GM21528 (cell line): ENCODE data around the gene CCDC85C.

ENCODE experiments used
- ATAC-seq: cut with Tn5 transposase; IDR thresholded peaks from one replicate; pipeline ENCODE4 v1.9.1; 2021; ENCODE audit warnings: mild to moderate bottlenecking, moderate library complexity; ENCODE audit not compliant: unreplicated experiment, low FRiP score

Gene CCDC85C

GRCh38 chr14:99544991-99545390 lies 59.0 kb downstream of the CCDC85C start:
- ATAC-seq, result no peak

GRCh38 chr14:99543985-99544384 lies 60.0 kb downstream of the CCDC85C start:
- no peak for ATAC-seq

DNA sequence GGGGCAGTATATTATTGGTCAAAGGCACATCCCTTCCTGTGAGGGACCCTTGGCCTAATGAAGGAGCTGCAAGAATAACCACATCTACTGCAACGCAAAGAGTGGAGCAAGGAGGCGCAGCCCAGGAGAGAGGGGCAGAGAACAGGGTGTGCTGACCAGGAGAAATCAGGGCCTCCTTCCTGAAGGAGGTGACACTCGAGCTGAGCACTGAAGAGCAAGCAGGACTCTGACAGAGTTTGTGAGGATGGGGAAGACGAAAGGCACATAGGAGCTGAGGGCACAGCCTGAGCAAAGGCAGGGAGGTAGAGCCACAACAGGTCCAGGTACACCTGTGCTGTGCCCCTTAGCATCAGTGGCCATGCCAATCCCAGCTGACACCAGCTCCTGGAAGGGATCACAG lies 60.6 kb downstream of the CCDC85C start:
- ATAC-seq, result no peak

- ATAC-seq, result no peak
These were observed 61.4 kb downstream of the CCDC85C start for GRCh38 chr14:99542566-99542965.

DNA sequence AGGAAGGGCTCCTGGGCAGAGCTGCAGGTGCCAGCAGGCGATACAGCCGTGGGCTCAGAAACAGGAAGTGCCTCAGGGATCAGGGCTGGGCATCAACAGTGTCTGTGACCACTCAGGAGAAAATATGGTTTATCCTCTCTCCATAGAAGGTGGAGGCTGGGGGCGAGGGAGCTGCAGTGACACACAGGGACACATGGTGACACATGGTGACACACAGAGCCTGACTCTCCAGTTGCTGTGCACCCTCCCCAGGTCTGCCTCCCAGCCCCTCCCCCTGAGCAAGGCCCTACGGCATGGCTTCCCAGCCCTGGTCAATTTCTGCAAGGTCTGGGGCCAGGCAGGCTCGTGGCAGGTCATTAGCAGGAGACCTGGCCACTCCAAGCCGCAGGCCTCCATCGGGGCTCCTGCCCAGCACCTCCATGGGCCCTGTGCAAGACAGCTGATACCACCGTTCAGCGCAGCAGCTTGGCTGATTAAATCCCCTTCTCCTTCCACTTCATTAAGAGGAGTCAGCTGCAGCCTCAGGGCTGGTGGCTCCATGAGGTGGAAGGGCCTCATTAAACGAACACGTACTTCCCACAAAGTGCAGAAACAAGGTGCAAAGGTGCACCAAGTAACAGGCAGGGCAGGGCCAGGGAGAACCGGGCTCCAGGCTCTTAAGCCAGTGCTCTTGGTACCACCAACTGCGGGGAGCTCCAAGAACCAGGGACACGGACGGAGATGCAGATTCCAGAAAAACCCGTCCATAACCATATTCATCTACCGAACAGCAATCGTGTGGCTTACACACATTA lies 62.1 kb downstream of the CCDC85C start:
- no peak for ATAC-seq

GRCh38 chr14:99541211-99541610 lies 62.8 kb downstream of the CCDC85C start:
- no peak for ATAC-seq

DNA sequence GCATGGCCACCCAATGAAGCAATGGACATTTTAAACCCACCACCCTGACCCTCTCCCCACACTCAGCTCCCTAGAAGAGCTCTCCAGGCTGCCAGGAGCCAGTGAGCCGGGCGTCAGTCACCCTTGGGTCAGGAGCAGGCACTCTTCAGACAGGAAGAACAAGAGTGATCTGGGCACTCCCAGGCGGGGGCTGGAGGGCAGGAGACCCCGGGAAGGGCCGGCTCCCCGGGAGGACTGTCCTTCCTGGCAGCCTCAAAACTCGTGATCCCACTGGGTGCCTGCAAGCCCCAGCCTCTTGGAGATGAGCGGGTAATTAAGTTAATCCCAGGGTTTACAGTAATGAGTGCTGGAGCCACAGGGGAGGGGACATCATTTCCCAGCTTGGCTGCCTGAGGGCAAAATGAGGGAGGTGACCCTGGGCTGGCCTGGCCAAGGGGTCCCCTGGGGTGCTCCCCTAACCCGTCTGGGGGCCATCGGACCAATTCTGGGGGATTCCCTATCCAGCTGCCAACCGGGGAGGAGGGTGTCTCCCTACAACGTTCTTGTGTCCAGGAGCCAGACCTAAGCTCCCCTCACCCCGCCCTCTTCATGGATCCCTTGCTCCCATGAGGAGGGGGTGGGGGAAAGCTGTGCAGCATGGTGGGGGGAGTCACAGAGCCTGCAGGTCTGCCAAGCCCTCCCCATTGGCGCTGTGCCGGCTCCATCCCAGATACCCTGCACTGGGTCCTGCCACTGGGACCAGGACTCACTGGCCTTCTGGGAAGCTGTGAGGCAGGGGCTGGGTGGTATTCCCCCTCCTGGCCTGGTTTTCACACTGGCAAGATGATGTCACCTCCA lies 63.6 kb downstream of the CCDC85C start:
- no peak for ATAC-seq

DNA sequence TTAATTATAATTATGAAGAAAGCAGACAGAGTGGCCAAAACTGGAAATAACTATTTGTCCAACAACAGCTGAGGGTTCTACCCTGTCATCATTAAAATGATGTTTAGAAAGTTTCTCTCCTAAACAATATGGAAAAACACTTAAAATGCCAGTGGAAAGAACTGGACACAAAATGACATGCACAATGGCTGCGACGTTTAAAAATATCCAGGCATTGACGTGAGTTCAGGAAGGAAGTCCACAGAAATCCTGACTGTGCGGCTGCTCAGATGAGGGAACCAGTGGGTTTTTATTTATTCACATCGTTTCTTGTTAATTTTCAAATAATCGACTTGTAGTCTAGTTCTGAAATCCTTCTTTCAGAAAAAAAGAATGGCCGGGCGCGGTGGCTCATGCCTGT lies 64.5 kb downstream of the CCDC85C start:
- ATAC-seq, result no peak

DNA sequence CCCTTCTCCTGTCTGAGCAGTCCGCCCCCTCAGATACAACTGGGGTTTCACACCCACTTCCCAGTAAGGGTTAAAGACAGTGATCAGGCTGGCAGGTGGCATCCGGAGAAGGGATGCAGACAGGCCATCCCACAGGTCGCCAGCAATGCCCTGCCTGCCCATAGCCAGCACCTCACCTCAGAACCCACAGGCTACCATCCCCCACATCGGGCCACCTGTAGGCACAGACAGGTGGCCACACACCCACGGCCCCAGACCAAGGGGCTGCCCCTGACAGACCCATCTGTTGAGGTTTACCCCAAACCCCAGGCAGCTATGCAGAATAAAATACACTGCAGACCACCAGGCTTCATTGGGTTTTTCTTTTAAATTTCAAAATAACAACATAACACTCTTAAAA lies 65.3 kb downstream of the CCDC85C start:
- no peak for ATAC-seq

GRCh38 chr14:99538275-99538674 lies 65.7 kb downstream of the CCDC85C start:
- no peak for ATAC-seq

DNA sequence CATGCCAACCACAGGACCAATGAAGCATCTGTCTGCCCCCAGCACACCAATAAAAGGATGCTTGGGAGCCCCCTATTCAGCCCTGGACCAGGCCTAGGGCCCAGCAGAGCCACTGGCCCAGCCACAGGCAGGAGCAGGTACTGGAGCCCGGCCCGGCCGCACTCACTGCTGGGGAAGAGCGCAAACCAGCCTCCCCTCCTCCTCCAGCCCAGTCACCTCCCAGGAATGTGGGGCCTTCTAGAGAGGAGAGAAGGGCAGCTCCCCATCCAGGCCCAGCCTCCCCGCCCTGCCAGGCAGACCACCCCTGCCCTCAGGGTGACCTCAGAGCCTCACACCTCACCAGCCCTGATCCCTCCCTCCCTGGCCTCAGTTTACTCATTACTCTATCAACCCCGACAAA lies 66.6 kb downstream of the CCDC85C start:
- ATAC-seq, result no peak

- no peak for ATAC-seq
These were observed 67.9 kb downstream of the CCDC85C start for GRCh38 chr14:99535908-99536778.

DNA sequence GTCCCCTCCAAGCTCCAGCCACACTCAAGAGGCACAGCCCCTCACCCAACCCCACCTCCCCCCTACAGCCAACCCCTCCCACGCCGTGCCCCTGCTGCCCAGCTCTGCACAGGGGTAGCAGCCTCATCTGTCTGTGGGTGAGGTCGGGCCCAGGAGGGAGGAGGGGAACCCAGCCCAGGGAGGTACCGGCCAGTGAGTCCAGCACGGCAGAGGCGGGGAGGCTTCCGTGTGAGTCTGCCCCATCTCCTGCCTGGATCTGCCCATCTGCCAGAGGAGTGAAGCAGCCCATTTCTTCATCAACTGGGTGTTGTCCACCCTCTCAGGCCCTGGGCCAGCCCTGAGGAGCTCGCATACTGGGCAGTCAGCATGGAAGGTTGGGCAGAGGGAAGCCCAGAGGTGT lies 68.6 kb downstream of the CCDC85C start:
- no peak for ATAC-seq

DNA sequence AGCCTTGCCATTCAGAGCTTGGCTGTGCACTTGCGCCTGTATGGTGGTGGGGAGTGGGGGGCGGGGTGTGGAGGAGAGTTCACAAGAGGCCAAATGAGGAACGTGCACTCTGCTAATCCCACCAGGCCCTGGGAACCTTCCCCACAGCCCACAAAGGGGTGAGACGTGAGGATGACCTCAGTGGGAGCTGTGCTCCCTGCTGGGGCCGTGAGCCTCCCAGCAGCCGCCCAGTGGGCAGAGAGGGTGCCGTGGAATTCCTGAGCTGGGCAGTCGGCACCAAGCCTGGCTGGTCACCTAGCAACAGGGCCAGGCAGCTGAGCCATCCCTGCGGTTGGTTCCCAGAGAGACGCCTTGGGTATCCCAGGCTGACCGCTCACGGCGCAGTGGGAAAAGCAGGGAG lies 69.1 kb downstream of the CCDC85C start:
- no peak for ATAC-seq

- no peak for ATAC-seq
These were observed 69.7 kb downstream of the CCDC85C start for GRCh38 chr14:99534333-99534732.

GRCh38 chr14:99532310-99532709 lies 71.7 kb downstream of the CCDC85C start:
- no peak for ATAC-seq

DNA sequence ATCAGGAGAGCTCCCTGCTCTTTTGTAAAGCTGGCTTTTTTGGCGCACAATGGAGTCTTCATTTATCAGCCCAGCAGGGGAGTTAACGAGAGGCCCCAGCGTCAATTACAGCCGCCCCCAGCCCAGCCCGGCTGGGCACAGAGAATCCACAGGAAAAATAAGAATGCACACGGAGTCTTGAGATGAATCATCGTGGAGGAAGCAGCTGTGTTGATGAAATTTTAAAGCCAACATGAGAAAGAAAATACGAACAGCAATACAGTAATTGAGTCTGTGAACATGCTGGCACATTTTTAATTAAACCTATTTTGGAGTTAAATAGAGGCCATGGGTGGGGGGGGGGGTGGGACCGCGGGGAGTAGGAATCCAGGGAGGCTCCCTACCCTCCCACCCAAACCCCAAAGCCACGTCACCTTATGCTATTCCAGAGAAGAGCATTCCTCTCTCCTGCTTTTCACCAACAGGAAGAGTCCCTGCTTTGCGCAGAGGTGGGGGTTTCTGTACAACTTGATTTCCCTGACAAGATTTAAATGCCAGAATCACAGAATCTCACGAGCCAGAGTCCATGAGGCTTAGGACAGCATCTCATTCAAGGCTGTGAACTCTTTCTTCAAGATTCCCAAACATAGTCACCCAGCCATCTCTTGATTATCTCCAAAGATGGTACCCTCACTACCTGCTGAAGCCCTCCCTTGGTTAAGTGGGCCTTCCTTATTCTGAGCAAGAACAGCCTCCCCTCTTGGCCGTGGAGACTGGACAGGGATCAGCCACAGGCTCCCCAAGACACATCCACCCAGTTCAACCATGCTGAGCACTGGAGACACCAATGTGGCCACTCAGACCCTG lies 72.5 kb downstream of the CCDC85C start:
- ATAC-seq, result no peak

DNA sequence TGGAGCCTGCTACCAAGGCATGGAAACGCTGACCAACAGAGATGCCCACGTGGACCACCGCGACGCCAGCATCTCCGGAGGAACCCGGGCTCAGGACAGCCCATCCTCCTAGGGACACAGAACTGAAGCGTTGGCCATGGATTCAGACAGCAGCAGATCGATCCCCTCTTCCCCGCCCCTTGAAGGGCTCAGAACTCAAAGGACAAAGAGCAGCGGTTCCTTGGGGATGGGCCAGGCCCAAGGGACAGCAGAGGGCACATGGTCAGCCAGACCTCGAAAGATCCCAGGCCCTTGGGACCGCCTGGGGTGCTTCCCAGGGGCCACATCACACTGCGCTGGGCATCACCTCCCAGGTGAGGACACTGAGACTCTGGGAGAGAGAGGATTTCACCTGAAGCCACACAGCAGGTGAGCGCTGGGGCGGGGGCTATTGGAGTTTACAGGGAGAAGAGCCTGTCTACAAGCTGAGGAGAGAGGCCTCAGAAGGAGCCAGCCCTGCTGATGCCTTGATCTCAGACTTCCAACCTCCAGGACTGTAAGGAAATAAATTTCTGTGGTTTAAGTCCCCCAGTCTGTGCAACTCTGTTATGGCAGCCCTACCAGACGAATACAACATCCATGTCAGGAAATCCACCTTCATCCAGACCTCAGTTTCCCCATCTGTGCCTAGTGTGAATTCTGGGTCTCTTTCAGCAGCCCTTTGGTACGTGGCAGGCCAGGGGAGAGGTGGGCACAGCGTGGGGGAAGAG lies 73.4 kb downstream of the CCDC85C start:
- no peak for ATAC-seq

DNA sequence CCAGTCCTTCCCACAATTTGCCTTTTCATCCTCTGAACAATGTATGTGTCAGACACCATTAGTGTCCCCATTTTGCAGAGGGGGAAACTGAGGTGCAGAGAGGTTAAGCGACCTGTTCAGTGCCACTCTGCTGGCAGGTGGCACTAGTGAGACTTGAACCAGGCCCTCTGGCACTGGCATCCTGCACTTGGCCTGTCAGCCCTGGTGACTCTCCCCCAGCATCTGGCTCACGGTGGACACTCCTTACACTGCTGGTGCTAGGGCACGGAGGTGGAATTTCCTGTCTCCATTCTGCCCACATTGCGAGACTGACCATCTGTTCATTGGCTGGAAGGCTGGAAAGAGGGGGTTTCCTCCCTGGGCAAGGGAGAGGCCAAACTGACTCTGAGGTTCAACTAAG lies 74.1 kb downstream of the CCDC85C start:
- ATAC-seq, result no peak
